ENCODE measurements around the gene SLC16A5. TPM values are rescaled to one million over a fixed set of nuclear protein-coding genes. Genes with fewer than 3 reads are reported as not detected.
"Not testable (repeated sequence)": the region's sequence is repeated elsewhere in the genome, so short reads cannot be mapped to it uniquely, and the experiment has no call there.

SLC16A5 gene
- total RNA-seq, 2 experiments from 2014 or later = 2.1 TPM

GRCh38 chr17:75060434-75061054 is 27.2 kb upstream of the SLC16A5 start:
- Mint-ChIP-seq H3K4me3 (no peak overlapping the region), H3K36me3 (peaks cover 3% of the 10 kb centered on the region), H3K27ac (no peak overlapping the region)

GRCh38 chr17:75061055-75061438 is 26.7 kb upstream of the SLC16A5 start:
- no peak for DNase-seq
- Mint-ChIP-seq H3K9me3 (no peaks in the 10 kb centered on the region), H3K4me1 (peaks cover 30% of the 10 kb centered on the region), H3K27me3 (no peaks in the 10 kb centered on the region), H3K36me3 (peaks cover 3% of the 10 kb centered on the region), H3K4me3 (no peak overlapping the region), H3K27ac (no peak overlapping the region)

More at GRCh38 chr17:75060434-75061054, 27.2 kb upstream of the SLC16A5 start:
- no peaks in the 10 kb centered on the region for H3K27me3 Mint-ChIP-seq
- DNase-seq = no peak
- H3K4me1 Mint-ChIP-seq = peaks cover 28% of the 10 kb centered on the region
- H3K9me3 Mint-ChIP-seq = no peaks in the 10 kb centered on the region

- Mint-ChIP-seq H3K4me3 (no peak overlapping the region), H3K9me3 (no peaks in the 10 kb centered on the region), H3K4me1 (peaks cover 30% of the 10 kb centered on the region), H3K27ac (no peak overlapping the region), H3K36me3 (peaks cover 2% of the 10 kb centered on the region), H3K27me3 (no peaks in the 10 kb centered on the region)
- DNase-seq = no peak
Measured at GRCh38 chr17:75061618-75062017, 26.1 kb upstream of the SLC16A5 start.

- peaks cover 39% of the 10 kb centered on the region for H3K4me1 Mint-ChIP-seq
- no peak for DNase-seq
- H3K36me3 Mint-ChIP-seq = peaks cover 2% of the 10 kb centered on the region
- no peak overlapping the region for H3K4me3 Mint-ChIP-seq
- no peaks in the 10 kb centered on the region for H3K9me3 Mint-ChIP-seq
- no peaks in the 10 kb centered on the region for H3K27me3 Mint-ChIP-seq
- H3K27ac Mint-ChIP-seq = no peak overlapping the region
Measured at GRCh38 chr17:75063201-75063600, 24.6 kb upstream of the SLC16A5 start.

GRCh38 chr17:75063626-75064025 is 24.1 kb upstream of the SLC16A5 start:
- no peaks in the 10 kb centered on the region for H3K9me3 Mint-ChIP-seq
- DNase-seq = no peak
- H3K27ac Mint-ChIP-seq = no peak overlapping the region
- H3K4me3 Mint-ChIP-seq = no peak overlapping the region
- peaks cover 2% of the 10 kb centered on the region for H3K36me3 Mint-ChIP-seq
- H3K27me3 Mint-ChIP-seq = no peaks in the 10 kb centered on the region
- H3K4me1 Mint-ChIP-seq = peaks cover 39% of the 10 kb centered on the region

GRCh38 chr17:75064040-75064439 is 23.7 kb upstream of the SLC16A5 start:
- H3K4me1 Mint-ChIP-seq = peaks cover 41% of the 10 kb centered on the region
- H3K36me3 Mint-ChIP-seq = peaks cover 2% of the 10 kb centered on the region
- H3K27me3 Mint-ChIP-seq = no peaks in the 10 kb centered on the region
- H3K9me3 Mint-ChIP-seq = no peaks in the 10 kb centered on the region
- no peak for DNase-seq
- no peak overlapping the region for H3K4me3 Mint-ChIP-seq
- no peak overlapping the region for H3K27ac Mint-ChIP-seq

GRCh38 chr17:75064460-75064859 is 23.3 kb upstream of the SLC16A5 start:
- H3K27me3 Mint-ChIP-seq = no peaks in the 10 kb centered on the region
- H3K4me1 Mint-ChIP-seq = peaks cover 40% of the 10 kb centered on the region
- no peaks in the 10 kb centered on the region for H3K9me3 Mint-ChIP-seq
- no peak overlapping the region for H3K4me3 Mint-ChIP-seq
- H3K27ac Mint-ChIP-seq = peak overlapping the region; percentile 48
- DNase-seq = no peak
- H3K36me3 Mint-ChIP-seq = peaks cover 2% of the 10 kb centered on the region

GRCh38 chr17:75064867-75065561 is 22.7 kb upstream of the SLC16A5 start:
- peaks cover 34% of the 10 kb centered on the region for H3K4me1 Mint-ChIP-seq
- H3K9me3 Mint-ChIP-seq = no peaks in the 10 kb centered on the region
- H3K27ac Mint-ChIP-seq = peak overlapping the region; percentile 81
- DNase-seq = no peak
- H3K36me3 Mint-ChIP-seq = peaks cover 2% of the 10 kb centered on the region
- H3K27me3 Mint-ChIP-seq = no peaks in the 10 kb centered on the region
- H3K4me3 Mint-ChIP-seq = peak overlapping the region; percentile 46

- Mint-ChIP-seq H3K9me3 (no peaks in the 10 kb centered on the region), H3K36me3 (peaks cover 2% of the 10 kb centered on the region), H3K4me1 (peaks cover 34% of the 10 kb centered on the region), H3K27ac (peak overlapping the region; percentile 81), H3K4me3 (peak overlapping the region; percentile 46), H3K27me3 (no peaks in the 10 kb centered on the region)
- peak; percentile 28 for DNase-seq
Measured at GRCh38 chr17:75065562-75066151, 22.1 kb upstream of the SLC16A5 start.

GRCh38 chr17:75067856-75068255 is 19.9 kb upstream of the SLC16A5 start:
- H3K4me1 Mint-ChIP-seq = peaks cover 34% of the 10 kb centered on the region
- peak overlapping the region; percentile 25 for H3K27ac Mint-ChIP-seq
- H3K4me3 Mint-ChIP-seq = no peak overlapping the region
- H3K27me3 Mint-ChIP-seq = no peaks in the 10 kb centered on the region
- no peaks in the 10 kb centered on the region for H3K9me3 Mint-ChIP-seq
- peaks cover 2% of the 10 kb centered on the region for H3K36me3 Mint-ChIP-seq
- DNase-seq = no peak

GRCh38 chr17:75068750-75069149 is 19.0 kb upstream of the SLC16A5 start:
- no peaks in the 10 kb centered on the region for H3K27me3 Mint-ChIP-seq

GRCh38 chr17:75069783-75070182 is 18.0 kb upstream of the SLC16A5 start:
- Mint-ChIP-seq H3K4me1 (peaks cover 28% of the 10 kb centered on the region), H3K27ac (no peak overlapping the region), H3K4me3 (no peak overlapping the region), H3K27me3 (no peaks in the 10 kb centered on the region), H3K36me3 (peaks cover 2% of the 10 kb centered on the region), H3K9me3 (no peaks in the 10 kb centered on the region)
- no peak for DNase-seq

More at GRCh38 chr17:75068750-75069149, 19.0 kb upstream of the SLC16A5 start:
- Mint-ChIP-seq H3K9me3 (no peaks in the 10 kb centered on the region), H3K4me1 (peaks cover 34% of the 10 kb centered on the region), H3K4me3 (no peak overlapping the region), H3K27ac (no peak overlapping the region), H3K36me3 (peaks cover 2% of the 10 kb centered on the region)
- DNase-seq = no peak

GRCh38 chr17:75071478-75072271 is 16.1 kb upstream of the SLC16A5 start:
- not testable (repeated sequence) for H3K27me3 Mint-ChIP-seq, H3K4me3 Mint-ChIP-seq, H3K36me3 Mint-ChIP-seq, H3K9me3 Mint-ChIP-seq, H3K27ac Mint-ChIP-seq, DNase-seq
- peaks cover 11% of the 10 kb centered on the region for H3K4me1 Mint-ChIP-seq

GRCh38 chr17:75072909-75073308 is 14.8 kb upstream of the SLC16A5 start:
- DNase-seq, H3K4me3 Mint-ChIP-seq, H3K27me3 Mint-ChIP-seq, H3K27ac Mint-ChIP-seq, H3K36me3 Mint-ChIP-seq, H3K9me3 Mint-ChIP-seq: not testable (repeated sequence)
- peaks cover 10% of the 10 kb centered on the region for H3K4me1 Mint-ChIP-seq

- H3K4me3 Mint-ChIP-seq = no peak overlapping the region
- no peak overlapping the region for H3K27ac Mint-ChIP-seq
Measured at GRCh38 chr17:75073618-75074047, 14.1 kb upstream of the SLC16A5 start.

More at GRCh38 chr17:75073618-75074047, 14.1 kb upstream of the SLC16A5 start:
- no peaks in the 10 kb centered on the region for H3K27me3 Mint-ChIP-seq
- no peaks in the 10 kb centered on the region for H3K9me3 Mint-ChIP-seq
- peaks cover 15% of the 10 kb centered on the region for H3K4me1 Mint-ChIP-seq
- no peaks in the 10 kb centered on the region for H3K36me3 Mint-ChIP-seq
- no peak for DNase-seq

Measured in activated naive CD8-positive, alpha-beta T cell treated with anti-CD3 and anti-CD28 coated beads for 36 hours (primary cell).